K562 (cell line): ENCODE results near the gene DZIP3. TPM values are rescaled to one million over a fixed set of nuclear protein-coding genes. Genes with fewer than 3 reads are reported as not detected.

Experiments
- BDP1 ChIP-seq: IDR thresholded peaks from 3 replicates; pipeline ENCODE4 v1.6.1; 2011; ENCODE audit not compliant: insufficient read length, insufficient read depth
- CTBP1 ChIP-seq: fragments of 450-650 bp; IDR thresholded peaks from 2 replicates; pipeline ENCODE4 v1.6.1; 2016; ENCODE audit warnings: borderline replicate concordance
- DDX20 ChIP-seq: fragments of 450-650 bp; IDR thresholded peaks from 2 replicates; pipeline ENCODE4 v1.6.1; 2016; ENCODE audit warnings: missing genetic modification characterization, low read depth, mild to moderate bottlenecking, missing compliant biosample characterization, moderate library complexity
- HNRNPH1 ChIP-seq: fragments of 200-400 bp; formaldehyde crosslinking; optimal IDR thresholded peaks from 2 replicates; pipeline ENCODE3; 2017; ENCODE audit warnings: low read depth, mild to moderate bottlenecking, low read length, moderate library complexity
- KDM2B ChIP-seq: fragments of 250-450 bp; sonication (Bioruptor Pico); IDR thresholded peaks from 2 replicates; pipeline ENCODE4 v1.8.0; 2021; ENCODE audit warnings: mild to moderate bottlenecking, moderate library complexity
- RAD21 ChIP-seq, 2 experiments: fragments of 250-450 bp in 1 of 2; fragments of 450-650 bp in 1 of 2; sonication (Bioruptor Pico) in 1 of 2; formaldehyde crosslinking in 1 of 2; IDR thresholded peaks in 1 of 2; conservative IDR thresholded peaks in 1 of 2; 2 replicates each; pipeline versions ENCODE4 v1.4.0 to v1.8.0; 2020 to 2022; ENCODE audit warnings: mild to moderate bottlenecking in 2 of 2, moderate library complexity in 1 of 2
- RCOR1 ChIP-seq, 2 experiments: IDR thresholded peaks; 2 replicates each; pipeline ENCODE4 v1.6.1; 2012; ENCODE audit warnings: low read depth in 2 of 2, low read length in 2 of 2, borderline replicate concordance in 1 of 2, improper control_type of control experiment in 1 of 2
- SMARCA5 ChIP-seq: fragments of 450-650 bp; IDR thresholded peaks from 2 replicates; pipeline ENCODE4 v1.6.1; 2016
- U2AF2 ChIP-seq: fragments of 200-400 bp; formaldehyde crosslinking; optimal IDR thresholded peaks from 2 replicates; pipeline ENCODE3; 2017; ENCODE audit warnings: low read depth, mild to moderate bottlenecking, low read length
- ZNF57 ChIP-seq: fragments of 450-650 bp; formaldehyde crosslinking; IDR thresholded peaks from 2 replicates; pipeline ENCODE4 v1.4.0; 2020; ENCODE audit warnings: mild to moderate bottlenecking, moderate library complexity
- polyA plus RNA-seq, 8 experiments: library from polyadenylated mRNA; depleted of rRNA in 4 of 8; stranded (reverse) in 5 of 8; unstranded in 3 of 8; fragments of >200 nt; fragmentation: Nextera tagmentation in 2 of 8; fragmentation: Illumina TruSeq in 1 of 8; extraction: Ambion mirVana in 2 of 8; extraction: Trizol in 1 of 8; gene quantifications; 2 replicates each; pipeline versions ENCODE4 v1.2.1 to v1.2.3, GENCODE V29; 2011 to 2014; ENCODE audit warnings: inconsistent platforms in 1 of 8, missing spikeins in 1 of 8
- total RNA-seq, 7 experiments: library from RNA; depleted of rRNA in 6 of 7; stranded (reverse); fragments of >200 nt in 6 of 7; fragmentation: Illumina TruSeq in 2 of 7; extraction: Trizol in 2 of 7; gene quantifications; 2 replicates each; pipeline versions ENCODE4 v1.2.1 to v1.2.3, GENCODE V29; 2011 to 2021; ENCODE audit warnings: low replicate concordance in 1 of 7
- TF ChIP-seq, protein P1 (sequence below): fragments of 200-400 bp; formaldehyde crosslinking; IDR thresholded peaks from 2 replicates; pipeline ENCODE4 v1.6.1; 2017; ENCODE audit warnings: mild to moderate bottlenecking, low read depth, low read length, moderate library complexity
- TF ChIP-seq, protein P2 (sequence below): fragments of 450-650 bp; conservative IDR thresholded peaks from 2 replicates; pipeline ENCODE4 v1.6.1; 2016; ENCODE audit warnings: missing genetic modification characterization, low read depth, mild to moderate bottlenecking, missing compliant biosample characterization, moderate library complexity
- TF ChIP-seq, protein P3 (sequence below): fragments of 250-450 bp; sonication (Bioruptor Pico); IDR thresholded peaks from 2 replicates; pipeline ENCODE4 v1.9.0; 2021; ENCODE audit warnings: mild to moderate bottlenecking
- TF ChIP-seq, protein P4 (sequence below), 3 experiments: IDR thresholded peaks in 2 of 3; conservative IDR thresholded peaks in 1 of 3; 2 replicates each; pipeline ENCODE4 v1.5.1; 2011 to 2012; ENCODE audit warnings: low read length in 3 of 3, mild to moderate bottlenecking in 3 of 3, control low read depth in 2 of 3, improper control_type of control experiment in 1 of 3, inconsistent platforms in 1 of 3, low read depth in 1 of 3, mixed read lengths in 1 of 3, moderate library complexity in 1 of 3; ENCODE audit not compliant: insufficient read depth in 2 of 3
- TF ChIP-seq, protein P5 (sequence below): fragments of 200-800 bp; sonication (Bioruptor generic); IDR thresholded peaks from 2 replicates; pipeline ENCODE4 v1.6.1; 2017; ENCODE audit warnings: missing genetic modification characterization, missing compliant biosample characterization

Gene DZIP3
- total and polyA plus RNA-seq, 9 of the 15 experiments (the other 6 are each of a cell fraction or from before 2014, with no cell fraction given), result 3.5 to 9.7 (median 5.7) TPM

DNA sequence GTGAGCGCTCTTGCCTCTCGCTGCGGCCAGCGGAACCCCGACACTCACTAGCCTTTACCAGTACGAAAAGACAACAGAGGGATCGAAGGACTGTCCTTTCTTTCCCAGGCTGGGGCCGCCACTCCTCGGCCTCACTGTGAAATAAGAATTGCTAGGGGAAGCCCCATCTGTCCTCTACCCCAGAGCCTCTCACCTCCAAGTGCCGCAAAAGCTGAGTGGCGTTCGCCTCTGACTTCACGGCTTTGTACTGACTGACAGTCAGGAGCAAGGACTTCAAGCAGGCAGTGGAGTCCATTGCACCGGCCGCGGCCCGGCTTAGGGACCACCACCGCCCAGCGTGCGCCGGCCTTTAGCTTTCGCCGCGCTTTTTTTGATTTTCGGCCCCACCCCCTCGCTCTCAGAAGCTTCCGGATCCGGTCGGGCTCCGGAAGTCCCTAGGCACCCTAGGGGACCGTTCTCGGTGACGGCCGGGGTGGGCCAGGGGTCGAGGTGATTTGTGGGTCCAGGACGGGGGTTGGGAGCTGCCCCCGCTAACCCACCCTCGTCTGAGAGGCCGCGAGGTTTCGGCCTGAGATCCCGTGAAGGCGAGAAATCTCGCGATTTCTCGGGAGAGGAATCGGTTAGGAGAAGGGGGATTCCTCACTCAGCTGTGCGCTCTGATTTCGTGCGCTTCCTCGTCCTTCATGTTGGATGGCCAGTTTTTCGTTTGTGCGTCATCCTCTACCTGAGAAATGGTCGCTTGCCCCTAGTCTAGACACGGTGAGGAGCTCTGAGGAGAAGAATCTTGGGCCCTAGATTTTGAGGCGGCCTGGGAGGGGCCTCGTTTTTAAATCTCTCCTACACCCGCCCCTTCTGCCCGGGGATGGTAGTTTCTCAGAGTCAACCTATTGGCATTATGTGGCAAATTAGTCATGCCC is at the start of gene DZIP3, which contains the start of gene CIP2A (continued):
- TF ChIP-seq, protein P1, sequence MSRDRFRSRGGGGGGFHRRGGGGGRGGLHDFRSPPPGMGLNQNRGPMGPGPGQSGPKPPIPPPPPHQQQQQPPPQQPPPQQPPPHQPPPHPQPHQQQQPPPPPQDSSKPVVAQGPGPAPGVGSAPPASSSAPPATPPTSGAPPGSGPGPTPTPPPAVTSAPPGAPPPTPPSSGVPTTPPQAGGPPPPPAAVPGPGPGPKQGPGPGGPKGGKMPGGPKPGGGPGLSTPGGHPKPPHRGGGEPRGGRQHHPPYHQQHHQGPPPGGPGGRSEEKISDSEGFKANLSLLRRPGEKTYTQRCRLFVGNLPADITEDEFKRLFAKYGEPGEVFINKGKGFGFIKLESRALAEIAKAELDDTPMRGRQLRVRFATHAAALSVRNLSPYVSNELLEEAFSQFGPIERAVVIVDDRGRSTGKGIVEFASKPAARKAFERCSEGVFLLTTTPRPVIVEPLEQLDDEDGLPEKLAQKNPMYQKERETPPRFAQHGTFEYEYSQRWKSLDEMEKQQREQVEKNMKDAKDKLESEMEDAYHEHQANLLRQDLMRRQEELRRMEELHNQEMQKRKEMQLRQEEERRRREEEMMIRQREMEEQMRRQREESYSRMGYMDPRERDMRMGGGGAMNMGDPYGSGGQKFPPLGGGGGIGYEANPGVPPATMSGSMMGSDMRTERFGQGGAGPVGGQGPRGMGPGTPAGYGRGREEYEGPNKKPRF, result no peak
- TF ChIP-seq RAD21 (CRISPR knock-in tag; conservative IDR thresholded peaks at IDR 0.05 in 1 of 2, IDR thresholded peaks at IDR 0.05 in 1 of 2), result no peak
- TF ChIP-seq CTBP1, result no peak
- TF ChIP-seq, protein P2, sequence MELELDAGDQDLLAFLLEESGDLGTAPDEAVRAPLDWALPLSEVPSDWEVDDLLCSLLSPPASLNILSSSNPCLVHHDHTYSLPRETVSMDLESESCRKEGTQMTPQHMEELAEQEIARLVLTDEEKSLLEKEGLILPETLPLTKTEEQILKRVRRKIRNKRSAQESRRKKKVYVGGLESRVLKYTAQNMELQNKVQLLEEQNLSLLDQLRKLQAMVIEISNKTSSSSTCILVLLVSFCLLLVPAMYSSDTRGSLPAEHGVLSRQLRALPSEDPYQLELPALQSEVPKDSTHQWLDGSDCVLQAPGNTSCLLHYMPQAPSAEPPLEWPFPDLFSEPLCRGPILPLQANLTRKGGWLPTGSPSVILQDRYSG, result no peak
- TF ChIP-seq, protein P3, sequence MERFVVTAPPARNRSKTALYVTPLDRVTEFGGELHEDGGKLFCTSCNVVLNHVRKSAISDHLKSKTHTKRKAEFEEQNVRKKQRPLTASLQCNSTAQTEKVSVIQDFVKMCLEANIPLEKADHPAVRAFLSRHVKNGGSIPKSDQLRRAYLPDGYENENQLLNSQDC, result no peak
- TF ChIP-seq DDX20 (tag), result no peak
- TF ChIP-seq, protein P4, sequence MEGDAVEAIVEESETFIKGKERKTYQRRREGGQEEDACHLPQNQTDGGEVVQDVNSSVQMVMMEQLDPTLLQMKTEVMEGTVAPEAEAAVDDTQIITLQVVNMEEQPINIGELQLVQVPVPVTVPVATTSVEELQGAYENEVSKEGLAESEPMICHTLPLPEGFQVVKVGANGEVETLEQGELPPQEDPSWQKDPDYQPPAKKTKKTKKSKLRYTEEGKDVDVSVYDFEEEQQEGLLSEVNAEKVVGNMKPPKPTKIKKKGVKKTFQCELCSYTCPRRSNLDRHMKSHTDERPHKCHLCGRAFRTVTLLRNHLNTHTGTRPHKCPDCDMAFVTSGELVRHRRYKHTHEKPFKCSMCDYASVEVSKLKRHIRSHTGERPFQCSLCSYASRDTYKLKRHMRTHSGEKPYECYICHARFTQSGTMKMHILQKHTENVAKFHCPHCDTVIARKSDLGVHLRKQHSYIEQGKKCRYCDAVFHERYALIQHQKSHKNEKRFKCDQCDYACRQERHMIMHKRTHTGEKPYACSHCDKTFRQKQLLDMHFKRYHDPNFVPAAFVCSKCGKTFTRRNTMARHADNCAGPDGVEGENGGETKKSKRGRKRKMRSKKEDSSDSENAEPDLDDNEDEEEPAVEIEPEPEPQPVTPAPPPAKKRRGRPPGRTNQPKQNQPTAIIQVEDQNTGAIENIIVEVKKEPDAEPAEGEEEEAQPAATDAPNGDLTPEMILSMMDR (IDR thresholded peaks at IDR 0.05 in 2 of 3, conservative IDR thresholded peaks at IDR 0.05 in 1 of 3; ENCODE audit: insufficient read depth in 2 of 3, low read depth in 1 of 3, low read length in 3 of 3), result no peak
- TF ChIP-seq BDP1, result no peak
- TF ChIP-seq RCOR1 (IDR thresholded peaks at IDR 0.05; ENCODE audit: borderline replicate concordance in 1 of 2, low read depth in 2 of 2, low read length in 2 of 2), result peak in 1 of 2 experiments; percentile 6; a peak in 1 of 4 replicates
- TF ChIP-seq HNRNPH1, result no peak
- TF ChIP-seq, protein P5, sequence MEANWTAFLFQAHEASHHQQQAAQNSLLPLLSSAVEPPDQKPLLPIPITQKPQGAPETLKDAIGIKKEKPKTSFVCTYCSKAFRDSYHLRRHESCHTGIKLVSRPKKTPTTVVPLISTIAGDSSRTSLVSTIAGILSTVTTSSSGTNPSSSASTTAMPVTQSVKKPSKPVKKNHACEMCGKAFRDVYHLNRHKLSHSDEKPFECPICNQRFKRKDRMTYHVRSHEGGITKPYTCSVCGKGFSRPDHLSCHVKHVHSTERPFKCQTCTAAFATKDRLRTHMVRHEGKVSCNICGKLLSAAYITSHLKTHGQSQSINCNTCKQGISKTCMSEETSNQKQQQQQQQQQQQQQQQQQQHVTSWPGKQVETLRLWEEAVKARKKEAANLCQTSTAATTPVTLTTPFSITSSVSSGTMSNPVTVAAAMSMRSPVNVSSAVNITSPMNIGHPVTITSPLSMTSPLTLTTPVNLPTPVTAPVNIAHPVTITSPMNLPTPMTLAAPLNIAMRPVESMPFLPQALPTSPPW (CRISPR knock-in tag), result peak; percentile 85
- no peak for TF ChIP-seq ZNF57
- no peak for TF ChIP-seq KDM2B
- no peak for TF ChIP-seq U2AF2
- no peak for TF ChIP-seq SMARCA5
